ACHN (cell line): ENCODE measurements around the gene DNPH1.

Source experiments
- DNase-seq: peaks from one replicate; pipeline ENCODE4 v3.0.0-alpha.2; 2015
- in situ Hi-C: cut with HindIII; loops from 2 replicates; pipeline ENCODE4 v1.10.0; 2017; ENCODE audit warnings: low sequenced_read_pairs, low pct_ligation_motif_present, low pct_unique_long_range_greater_than_20kb

DNPH1 gene

GRCh38 chr6:43221046-43221972 is 8.0 kb downstream of the DNPH1 start:
- no peak for DNase-seq
- in situ Hi-C loops = no loop called here

DNA sequence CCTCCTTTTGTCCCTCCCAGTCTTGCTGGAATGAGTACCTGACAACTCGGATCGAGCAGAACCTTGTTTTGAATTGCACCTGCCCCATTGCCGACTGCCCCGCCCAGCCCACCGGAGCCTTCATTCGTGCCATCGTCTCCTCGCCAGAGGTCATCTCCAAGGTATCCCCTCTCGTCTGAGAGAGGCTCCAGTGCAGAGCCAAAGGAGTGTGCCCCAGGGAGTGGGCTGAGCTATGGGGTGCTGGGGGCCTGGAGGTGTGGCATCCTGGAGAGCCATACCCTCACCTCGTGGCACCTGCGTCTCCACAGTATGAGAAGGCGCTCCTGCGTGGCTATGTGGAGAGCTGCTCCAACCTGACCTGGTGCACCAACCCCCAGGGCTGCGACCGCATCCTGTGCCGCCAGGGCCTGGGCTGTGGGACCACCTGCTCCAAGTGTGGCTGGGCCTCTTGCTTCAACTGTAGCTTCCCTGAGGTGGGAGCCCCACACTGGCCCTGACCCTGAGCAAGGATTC is 8.8 kb downstream of the DNPH1 start:
- no peak for DNase-seq
- in situ Hi-C loops = no loop called here

DNA sequence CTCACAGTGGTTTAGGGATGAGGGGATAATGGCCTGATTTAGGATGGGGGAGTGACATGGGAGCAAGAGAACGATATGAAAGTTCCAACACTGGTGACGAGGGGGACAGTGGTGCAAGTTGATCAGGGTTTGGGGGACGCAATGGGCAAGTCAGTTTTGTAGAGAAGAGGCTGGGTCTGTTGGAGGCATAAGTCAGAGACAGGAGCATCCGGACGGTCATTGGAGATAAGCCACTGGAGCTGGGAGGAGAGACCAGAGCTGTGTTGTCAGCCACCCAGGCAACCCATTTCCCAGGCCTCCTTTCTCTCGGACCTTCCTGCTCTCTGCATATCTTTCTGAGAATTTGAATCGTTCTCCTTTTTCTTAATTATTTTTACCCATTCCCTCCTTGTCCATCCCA is 9.5 kb downstream of the DNPH1 start:
- in situ Hi-C loops = no loop called here

DNA sequence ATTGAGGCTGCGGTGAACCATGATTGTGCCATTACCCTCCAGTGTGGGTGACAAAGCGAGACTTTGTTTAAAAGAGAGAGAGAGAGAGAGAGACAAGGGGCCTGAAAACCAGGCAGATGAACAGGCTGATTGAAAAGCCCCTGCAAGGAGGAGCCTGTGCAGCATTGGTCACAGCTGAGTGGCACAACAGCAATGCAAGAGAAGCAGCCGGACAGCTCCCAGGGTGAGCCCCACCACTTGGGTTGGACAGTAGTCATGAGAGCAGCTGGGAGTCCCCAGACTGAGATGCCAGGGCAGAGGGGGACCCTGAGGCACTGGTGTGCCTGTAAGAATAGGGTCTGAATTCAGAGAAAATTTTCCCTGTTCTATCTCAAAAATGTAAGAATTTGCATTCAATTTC is 10.2 kb downstream of the DNPH1 start:
- in situ Hi-C loops = no loop called here
- DNase-seq = no peak

More for the DNA sequence above, 9.5 kb downstream of the DNPH1 start:
- no peak for DNase-seq

GRCh38 chr6:43217351-43217750 is 11.9 kb downstream of the DNPH1 start:
- in situ Hi-C loops = no loop called here

GRCh38 chr6:43216200-43216599 is 13.1 kb downstream of the DNPH1 start:
- in situ Hi-C loops = no loop called here
- no peak for DNase-seq

More at GRCh38 chr6:43217351-43217750, 11.9 kb downstream of the DNPH1 start:
- no peak for DNase-seq

DNA sequence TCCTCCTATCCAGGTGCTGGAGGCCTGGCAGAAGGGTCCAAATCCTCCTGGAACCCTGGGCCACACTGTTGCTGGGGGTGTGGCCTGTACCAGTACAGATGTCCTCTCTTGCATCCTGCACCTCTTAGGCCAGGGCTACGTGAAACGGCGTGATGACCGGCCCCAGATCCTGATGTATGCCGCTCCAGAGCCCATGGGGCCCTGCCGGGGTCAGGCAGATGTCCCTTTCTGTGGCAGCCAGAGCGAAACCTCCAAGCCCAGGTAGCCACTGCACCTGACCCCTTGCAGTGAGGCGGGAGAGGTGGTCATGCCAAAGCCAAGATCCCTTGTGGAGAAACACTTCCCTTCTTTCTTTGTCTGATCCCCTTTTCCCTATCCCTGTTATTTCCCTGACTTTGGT is 14.2 kb downstream of the DNPH1 start:
- in situ Hi-C loops = no loop called here
- no peak for DNase-seq

DNA sequence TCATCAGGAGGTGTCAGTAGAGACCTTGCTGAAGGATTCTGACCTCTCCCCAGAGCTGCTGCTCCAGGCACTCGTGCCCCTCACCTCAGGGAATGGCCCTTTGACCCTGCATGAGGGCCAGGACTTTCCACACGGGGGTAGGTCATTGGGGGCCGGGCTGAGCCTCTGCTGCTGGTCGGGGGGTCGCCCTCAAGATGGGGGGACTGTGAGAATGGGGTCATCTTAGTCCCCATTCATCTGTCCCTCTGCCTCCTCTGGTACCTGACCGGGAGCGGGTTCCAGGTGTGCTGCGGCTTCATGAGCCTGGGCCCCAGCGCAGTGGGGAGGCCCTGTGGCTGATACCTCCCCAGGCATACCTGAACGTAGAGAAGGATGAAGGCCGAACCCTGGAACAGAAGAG is 15.8 kb downstream of the DNPH1 start:
- in situ Hi-C loops = no loop called here
- no peak for DNase-seq

- peak; percentile 8 for DNase-seq
- in situ Hi-C loops = no loop called here
Observed at GRCh38 chr6:43211955-43212354, 17.3 kb downstream of the DNPH1 start.

DNA sequence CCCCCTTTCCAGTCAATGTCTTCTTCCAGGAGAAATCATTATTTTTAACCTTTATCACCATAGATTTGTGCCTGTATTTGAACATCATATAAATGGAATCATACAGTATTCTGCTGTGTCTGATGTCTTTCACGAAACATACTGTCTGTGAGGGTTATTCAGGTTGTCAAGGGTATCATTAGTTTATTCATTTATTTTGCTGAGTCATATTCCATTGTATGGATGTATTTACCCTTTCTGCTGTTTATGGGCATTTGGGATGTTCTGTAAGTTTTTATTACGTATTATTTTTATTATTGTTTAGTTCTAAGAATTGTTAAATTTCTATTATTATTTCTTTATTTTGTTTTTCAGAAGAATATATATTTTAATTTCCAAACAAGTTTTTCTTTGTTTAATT is 22.0 kb downstream of the DNPH1 start:
- in situ Hi-C loops = no loop called here
- no peak for DNase-seq

- in situ Hi-C loops = no loop called here
- DNase-seq = no peak
Observed at GRCh38 chr6:43205849-43206248, 23.4 kb downstream of the DNPH1 start.

DNA sequence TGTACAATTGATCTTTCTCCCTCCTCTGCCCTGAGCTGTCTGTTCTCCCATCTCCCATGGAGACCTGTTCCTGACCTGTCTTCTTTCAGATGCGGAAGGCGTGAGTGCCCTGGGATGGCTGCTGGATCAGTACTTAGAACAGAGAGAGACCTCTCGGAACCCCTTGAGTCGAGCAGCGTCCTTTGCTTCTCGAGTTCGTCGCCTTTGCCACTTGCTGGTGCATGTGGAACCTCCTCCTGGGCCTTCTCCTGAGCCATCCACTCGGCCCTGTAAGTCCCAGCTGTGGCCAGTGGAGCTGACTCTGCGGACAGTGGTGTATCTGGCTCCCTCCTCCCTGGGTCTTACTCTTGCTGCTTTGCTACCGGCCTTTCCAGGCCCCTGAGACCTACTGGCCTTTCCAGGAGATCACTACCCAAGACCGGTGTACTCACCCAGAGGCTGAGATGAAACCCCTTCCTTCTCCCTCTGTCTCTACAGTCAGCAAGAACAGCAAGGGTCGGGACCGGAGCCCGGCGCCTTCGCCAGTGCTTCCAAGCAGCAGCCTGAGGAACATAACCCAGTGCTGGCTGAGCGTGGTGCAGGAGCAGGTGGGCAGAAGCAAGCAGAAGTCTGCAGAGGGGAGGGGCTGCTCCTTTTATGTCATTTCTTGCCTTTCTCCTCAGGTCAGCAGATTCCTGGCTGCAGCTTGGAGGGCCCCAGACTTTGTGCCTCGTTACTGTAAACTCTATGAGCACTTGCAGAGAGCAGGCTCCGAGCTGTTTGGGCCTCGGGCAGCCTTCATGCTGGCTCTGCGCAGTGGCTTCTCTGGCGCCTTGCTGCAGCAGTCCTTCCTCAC is 24.8 kb downstream of the DNPH1 start:
- in situ Hi-C loops = no loop called here

GRCh38 chr6:43203718-43204095 is 25.6 kb downstream of the DNPH1 start:
- DNase-seq = no peak
- in situ Hi-C loops = no loop called here

More for the DNA sequence above, 24.8 kb downstream of the DNPH1 start:
- DNase-seq = no peak

GRCh38 chr6:43203029-43203717 is 26.1 kb downstream of the DNPH1 start:
- in situ Hi-C loops = no loop called here
- DNase-seq = no peak

DNA sequence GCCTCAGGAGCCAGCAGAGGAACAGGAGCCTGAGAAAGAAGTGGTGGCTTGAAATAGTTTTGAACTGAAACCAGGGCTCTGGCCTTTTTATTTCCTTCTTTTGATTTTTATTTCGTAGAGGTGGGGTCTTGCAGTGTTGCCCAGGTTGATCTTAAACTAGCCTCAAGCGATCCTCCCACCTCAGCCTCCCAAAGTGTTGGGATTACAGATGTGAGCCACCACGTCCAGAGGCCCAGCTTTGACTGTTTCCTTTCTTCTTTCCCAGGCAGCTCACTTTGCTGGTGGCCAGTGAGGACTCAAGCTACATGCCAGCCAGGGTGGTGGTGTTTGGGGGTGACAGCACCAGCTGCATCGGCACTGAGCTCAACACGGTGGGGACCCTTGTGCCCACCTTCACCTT is 26.8 kb downstream of the DNPH1 start:
- DNase-seq = no peak
- in situ Hi-C loops = no loop called here

GRCh38 chr6:43200541-43200940 is 28.7 kb downstream of the DNPH1 start:
- in situ Hi-C loops = no loop called here
- DNase-seq = no peak

DNA sequence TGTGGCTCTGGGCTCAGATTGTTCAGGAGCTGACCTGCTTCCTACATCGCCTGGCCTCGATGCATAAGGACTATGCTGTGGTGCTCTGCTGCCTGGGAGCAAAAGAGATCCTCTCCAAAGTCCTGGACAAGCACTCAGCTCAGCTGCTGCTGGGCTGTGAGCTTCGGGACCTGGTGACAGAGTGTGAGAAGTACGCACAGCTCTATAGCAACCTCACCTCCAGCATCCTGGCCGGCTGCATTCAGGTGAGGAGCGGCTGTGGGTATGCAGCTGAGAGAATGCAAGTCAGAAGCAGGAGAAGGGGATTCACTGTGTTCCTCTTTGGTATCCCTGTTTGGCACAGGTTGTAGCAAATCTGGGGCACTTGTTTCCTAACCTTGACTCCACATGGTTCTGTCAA is 29.4 kb downstream of the DNPH1 start:
- in situ Hi-C loops = no loop called here

DNA sequence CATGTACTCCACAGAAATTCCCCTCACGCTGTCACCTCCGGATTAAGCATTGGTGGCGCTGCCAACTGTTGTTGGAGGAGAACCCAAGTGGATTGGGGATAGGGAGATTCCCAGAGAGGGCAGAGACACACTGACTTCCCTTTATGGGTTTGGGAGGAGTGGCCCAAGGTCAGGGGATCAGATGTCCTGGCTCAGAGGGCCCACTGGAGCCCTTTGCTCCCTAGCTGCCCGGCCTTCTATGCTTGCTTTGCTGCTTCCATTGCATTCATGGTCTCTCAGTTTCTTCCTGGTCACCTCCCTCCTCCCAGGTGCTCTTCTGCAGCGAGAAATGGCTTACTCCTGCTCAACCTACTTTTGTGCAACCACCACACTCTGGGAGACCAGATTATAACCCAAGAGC is 32.9 kb downstream of the DNPH1 start:
- DNase-seq = no peak
- in situ Hi-C loops = no loop called here

More for the DNA sequence above, 29.4 kb downstream of the DNPH1 start:
- no peak for DNase-seq

- in situ Hi-C loops = no loop called here
- DNase-seq = no peak
Observed at GRCh38 chr6:43193929-43194328, 35.4 kb downstream of the DNPH1 start.
